ENCODE data around the gene PARD3.

DNA sequence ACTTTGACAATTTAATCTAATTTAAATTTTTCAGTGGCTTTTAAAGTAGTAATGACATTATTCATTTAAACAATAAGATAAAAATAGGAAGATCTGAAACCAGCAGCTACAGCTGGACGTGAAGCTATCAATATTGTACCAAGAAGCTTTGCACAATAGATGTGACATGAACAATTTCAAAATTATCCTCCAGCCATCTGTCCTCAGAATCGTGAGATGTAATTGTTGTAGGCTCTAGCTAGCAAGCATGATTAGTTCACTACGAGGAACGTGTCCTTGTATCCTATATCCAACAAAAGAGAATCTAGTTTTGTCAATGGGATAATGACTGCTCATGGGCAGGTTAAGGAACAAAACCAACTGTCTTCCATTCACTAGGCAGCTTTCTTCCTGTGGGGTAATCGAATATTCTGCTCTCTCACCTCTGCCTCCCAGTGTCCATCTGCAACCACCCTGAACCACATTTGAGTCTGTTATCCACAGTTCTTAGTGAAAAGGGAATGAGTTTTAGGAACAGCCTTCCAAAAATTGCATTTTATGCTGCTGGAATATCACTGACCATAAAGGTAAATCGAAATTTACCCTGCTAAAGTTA is 247.3 kb downstream of the PARD3 start:
- TF ChIP-seq ZNF219 (CRISPR knock-in tag; IDR thresholded peaks at IDR 0.05; ENCODE audit: borderline replicate concordance) = no peak
- TF ChIP-seq, protein P1, sequence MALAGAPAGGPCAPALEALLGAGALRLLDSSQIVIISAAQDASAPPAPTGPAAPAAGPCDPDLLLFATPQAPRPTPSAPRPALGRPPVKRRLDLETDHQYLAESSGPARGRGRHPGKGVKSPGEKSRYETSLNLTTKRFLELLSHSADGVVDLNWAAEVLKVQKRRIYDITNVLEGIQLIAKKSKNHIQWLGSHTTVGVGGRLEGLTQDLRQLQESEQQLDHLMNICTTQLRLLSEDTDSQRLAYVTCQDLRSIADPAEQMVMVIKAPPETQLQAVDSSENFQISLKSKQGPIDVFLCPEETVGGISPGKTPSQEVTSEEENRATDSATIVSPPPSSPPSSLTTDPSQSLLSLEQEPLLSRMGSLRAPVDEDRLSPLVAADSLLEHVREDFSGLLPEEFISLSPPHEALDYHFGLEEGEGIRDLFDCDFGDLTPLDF (CRISPR knock-in tag; IDR thresholded peaks at IDR 0.05) = no peak
- TF ChIP-seq ZNF232 (CRISPR knock-in tag; IDR thresholded peaks at IDR 0.05) = no peak
- TF ChIP-seq, protein P2, sequence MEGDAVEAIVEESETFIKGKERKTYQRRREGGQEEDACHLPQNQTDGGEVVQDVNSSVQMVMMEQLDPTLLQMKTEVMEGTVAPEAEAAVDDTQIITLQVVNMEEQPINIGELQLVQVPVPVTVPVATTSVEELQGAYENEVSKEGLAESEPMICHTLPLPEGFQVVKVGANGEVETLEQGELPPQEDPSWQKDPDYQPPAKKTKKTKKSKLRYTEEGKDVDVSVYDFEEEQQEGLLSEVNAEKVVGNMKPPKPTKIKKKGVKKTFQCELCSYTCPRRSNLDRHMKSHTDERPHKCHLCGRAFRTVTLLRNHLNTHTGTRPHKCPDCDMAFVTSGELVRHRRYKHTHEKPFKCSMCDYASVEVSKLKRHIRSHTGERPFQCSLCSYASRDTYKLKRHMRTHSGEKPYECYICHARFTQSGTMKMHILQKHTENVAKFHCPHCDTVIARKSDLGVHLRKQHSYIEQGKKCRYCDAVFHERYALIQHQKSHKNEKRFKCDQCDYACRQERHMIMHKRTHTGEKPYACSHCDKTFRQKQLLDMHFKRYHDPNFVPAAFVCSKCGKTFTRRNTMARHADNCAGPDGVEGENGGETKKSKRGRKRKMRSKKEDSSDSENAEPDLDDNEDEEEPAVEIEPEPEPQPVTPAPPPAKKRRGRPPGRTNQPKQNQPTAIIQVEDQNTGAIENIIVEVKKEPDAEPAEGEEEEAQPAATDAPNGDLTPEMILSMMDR (IDR thresholded peaks at IDR 0.05) = no peak
- TF ChIP-seq, protein P3, sequence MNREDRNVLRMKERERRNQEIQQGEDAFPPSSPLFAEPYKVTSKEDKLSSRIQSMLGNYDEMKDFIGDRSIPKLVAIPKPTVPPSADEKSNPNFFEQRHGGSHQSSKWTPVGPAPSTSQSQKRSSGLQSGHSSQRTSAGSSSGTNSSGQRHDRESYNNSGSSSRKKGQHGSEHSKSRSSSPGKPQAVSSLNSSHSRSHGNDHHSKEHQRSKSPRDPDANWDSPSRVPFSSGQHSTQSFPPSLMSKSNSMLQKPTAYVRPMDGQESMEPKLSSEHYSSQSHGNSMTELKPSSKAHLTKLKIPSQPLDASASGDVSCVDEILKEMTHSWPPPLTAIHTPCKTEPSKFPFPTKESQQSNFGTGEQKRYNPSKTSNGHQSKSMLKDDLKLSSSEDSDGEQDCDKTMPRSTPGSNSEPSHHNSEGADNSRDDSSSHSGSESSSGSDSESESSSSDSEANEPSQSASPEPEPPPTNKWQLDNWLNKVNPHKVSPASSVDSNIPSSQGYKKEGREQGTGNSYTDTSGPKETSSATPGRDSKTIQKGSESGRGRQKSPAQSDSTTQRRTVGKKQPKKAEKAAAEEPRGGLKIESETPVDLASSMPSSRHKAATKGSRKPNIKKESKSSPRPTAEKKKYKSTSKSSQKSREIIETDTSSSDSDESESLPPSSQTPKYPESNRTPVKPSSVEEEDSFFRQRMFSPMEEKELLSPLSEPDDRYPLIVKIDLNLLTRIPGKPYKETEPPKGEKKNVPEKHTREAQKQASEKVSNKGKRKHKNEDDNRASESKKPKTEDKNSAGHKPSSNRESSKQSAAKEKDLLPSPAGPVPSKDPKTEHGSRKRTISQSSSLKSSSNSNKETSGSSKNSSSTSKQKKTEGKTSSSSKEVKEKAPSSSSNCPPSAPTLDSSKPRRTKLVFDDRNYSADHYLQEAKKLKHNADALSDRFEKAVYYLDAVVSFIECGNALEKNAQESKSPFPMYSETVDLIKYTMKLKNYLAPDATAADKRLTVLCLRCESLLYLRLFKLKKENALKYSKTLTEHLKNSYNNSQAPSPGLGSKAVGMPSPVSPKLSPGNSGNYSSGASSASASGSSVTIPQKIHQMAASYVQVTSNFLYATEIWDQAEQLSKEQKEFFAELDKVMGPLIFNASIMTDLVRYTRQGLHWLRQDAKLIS (CRISPR knock-in tag; IDR thresholded peaks at IDR 0.05; ENCODE audit: borderline replicate concordance) = no peak
- TF ChIP-seq, protein P4, sequence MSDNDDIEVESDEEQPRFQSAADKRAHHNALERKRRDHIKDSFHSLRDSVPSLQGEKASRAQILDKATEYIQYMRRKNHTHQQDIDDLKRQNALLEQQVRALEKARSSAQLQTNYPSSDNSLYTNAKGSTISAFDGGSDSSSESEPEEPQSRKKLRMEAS (CRISPR knock-in tag; IDR thresholded peaks at IDR 0.05) = no peak
- TF ChIP-seq, protein P5, sequence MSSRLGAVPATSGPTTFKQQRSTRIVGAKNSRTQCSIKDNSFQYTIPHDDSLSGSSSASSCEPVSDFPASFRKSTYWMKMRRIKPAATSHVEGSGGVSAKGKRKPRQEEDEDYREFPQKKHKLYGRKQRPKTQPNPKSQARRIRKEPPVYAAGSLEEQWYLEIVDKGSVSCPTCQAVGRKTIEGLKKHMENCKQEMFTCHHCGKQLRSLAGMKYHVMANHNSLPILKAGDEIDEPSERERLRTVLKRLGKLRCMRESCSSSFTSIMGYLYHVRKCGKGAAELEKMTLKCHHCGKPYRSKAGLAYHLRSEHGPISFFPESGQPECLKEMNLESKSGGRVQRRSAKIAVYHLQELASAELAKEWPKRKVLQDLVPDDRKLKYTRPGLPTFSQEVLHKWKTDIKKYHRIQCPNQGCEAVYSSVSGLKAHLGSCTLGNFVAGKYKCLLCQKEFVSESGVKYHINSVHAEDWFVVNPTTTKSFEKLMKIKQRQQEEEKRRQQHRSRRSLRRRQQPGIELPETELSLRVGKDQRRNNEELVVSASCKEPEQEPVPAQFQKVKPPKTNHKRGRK (CRISPR knock-in tag; IDR thresholded peaks at IDR 0.05; ENCODE audit: borderline replicate concordance) = no peak
- TF ChIP-seq ZNF263 (CRISPR knock-in tag; IDR thresholded peaks at IDR 0.05; ENCODE audit: low read depth) = no peak
